ENCODE results near the gene ZNRF1. TPM values are rescaled to one million over a fixed set of nuclear protein-coding genes. Genes with fewer than 3 reads are reported as not detected.

ZNRF1 gene
- total and polyA plus RNA-seq, 2 of the 13 experiments (the other 11 are each of a cell fraction or from before 2014, with no cell fraction given), result 43.9 to 58.7 TPM

DNA sequence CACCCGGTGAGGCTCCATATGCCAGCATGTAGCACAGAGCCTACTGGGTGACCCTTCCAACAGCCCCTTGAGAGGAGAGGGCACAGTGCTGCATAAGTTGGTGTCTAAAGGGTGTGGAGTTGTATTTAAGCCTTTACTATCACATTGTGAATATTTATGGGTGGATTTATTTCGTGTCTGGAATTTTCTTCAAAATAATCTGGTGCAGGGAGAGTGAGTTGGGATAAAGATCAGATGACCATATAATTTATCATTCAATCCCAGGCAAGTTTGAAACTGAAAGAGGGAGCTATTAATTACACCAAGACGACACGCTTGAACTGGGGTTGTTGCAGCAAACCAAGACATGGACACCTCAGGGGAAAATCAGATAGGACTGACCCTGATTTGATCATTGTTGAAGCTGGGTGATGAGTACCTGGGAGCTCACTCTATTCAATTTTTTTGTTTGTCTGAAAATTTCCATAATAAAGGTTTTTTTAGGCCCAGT lies 75.5 kb downstream of the ZNRF1 start:
- no peak for DNase-seq (ENCODE audit: low spot score)
- ChIA-PET CTCF (ENCODE audit: low intra/inter-chr PET ratio, low total read pairs) (no interaction called here), POLR2A (no interaction called here)
- no peak overlapping the region for H3K4me3 ChIP-seq (replicated peaks in 1 of 3; ENCODE audit: insufficient read depth in 1 of 3, low read depth in 2 of 3, low read length in 3 of 3)
- H3K9me3 ChIP-seq (ENCODE audit: low read length), result no peaks in the 10 kb centered on the region
- peaks cover 6 to 9% of the 10 kb centered on the region in 2 experiments; a peak in 2 of 5 replicates for H3K36me3 ChIP-seq (replicated peaks in 1 of 2; ENCODE audit: control insufficient read depth in 1 of 2, insufficient read depth in 2 of 2, low read length in 2 of 2)
- no peak overlapping the region for H3K27ac ChIP-seq (ENCODE audit: extremely low read length, insufficient read depth, low read length)
- H3K27me3 ChIP-seq (ENCODE audit: control insufficient read depth in 1 of 2, insufficient read depth in 2 of 2, low read length in 2 of 2), result no peaks in the 10 kb centered on the region
- H3K4me1 ChIP-seq (ENCODE audit: insufficient read depth, low read length), result peaks cover 45% of the 10 kb centered on the region
- ATAC-seq, result no peak
- BruUV-seq (replicated peaks), result no TSS peak
- intact Hi-C loops (cut with micrococcal nuclease; ENCODE audit: unreplicated experiment), result no loop called here
- peaks cover 56% of the 10 kb centered on the region for H4K20me1 ChIP-seq (ENCODE audit: insufficient read depth, low read length)
- H3K79me2 ChIP-seq (ENCODE audit: insufficient read depth, low read length), result peaks cover 90% of the 10 kb centered on the region
- H3K9ac ChIP-seq (ENCODE audit: insufficient read depth, low read depth, low read length), result no peak overlapping the region
- in situ Hi-C loops (cut with HindIII; ENCODE audit: extremely low pct_ligation_motif_present, low pct_unique_long_range_greater_than_20kb), result no loop called here
- FAIRE-seq, result no peak
- H2AFZ ChIP-seq (ENCODE audit: low read length), result no peak overlapping the region
- 96% methylated on average over 4 of the region's 4 CpGs for WGBS (ENCODE audit: low lambda C conversion rate)
- H3K4me2 ChIP-seq (ENCODE audit: low read depth, low read length), result no peak overlapping the region
- no peak for TF ChIP-seq BRCA1 (CRISPR knock-in tag; IDR thresholded peaks at IDR 0.05)
- TF ChIP-seq, protein P1, sequence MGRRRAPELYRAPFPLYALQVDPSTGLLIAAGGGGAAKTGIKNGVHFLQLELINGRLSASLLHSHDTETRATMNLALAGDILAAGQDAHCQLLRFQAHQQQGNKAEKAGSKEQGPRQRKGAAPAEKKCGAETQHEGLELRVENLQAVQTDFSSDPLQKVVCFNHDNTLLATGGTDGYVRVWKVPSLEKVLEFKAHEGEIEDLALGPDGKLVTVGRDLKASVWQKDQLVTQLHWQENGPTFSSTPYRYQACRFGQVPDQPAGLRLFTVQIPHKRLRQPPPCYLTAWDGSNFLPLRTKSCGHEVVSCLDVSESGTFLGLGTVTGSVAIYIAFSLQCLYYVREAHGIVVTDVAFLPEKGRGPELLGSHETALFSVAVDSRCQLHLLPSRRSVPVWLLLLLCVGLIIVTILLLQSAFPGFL (CRISPR knock-in tag; IDR thresholded peaks at IDR 0.05), result no peak
- TF ChIP-seq ZNF850 (CRISPR knock-in tag; conservative IDR thresholded peaks at IDR 0.05), result no peak
- TF ChIP-seq ZNF232 (CRISPR knock-in tag; IDR thresholded peaks at IDR 0.05; ENCODE audit: borderline replicate concordance), result no peak
- TF ChIP-seq POLR2AphosphoS5 (IDR thresholded peaks at IDR 0.05; ENCODE audit: low read depth, low read length), result no peak
- TF ChIP-seq, protein P2, sequence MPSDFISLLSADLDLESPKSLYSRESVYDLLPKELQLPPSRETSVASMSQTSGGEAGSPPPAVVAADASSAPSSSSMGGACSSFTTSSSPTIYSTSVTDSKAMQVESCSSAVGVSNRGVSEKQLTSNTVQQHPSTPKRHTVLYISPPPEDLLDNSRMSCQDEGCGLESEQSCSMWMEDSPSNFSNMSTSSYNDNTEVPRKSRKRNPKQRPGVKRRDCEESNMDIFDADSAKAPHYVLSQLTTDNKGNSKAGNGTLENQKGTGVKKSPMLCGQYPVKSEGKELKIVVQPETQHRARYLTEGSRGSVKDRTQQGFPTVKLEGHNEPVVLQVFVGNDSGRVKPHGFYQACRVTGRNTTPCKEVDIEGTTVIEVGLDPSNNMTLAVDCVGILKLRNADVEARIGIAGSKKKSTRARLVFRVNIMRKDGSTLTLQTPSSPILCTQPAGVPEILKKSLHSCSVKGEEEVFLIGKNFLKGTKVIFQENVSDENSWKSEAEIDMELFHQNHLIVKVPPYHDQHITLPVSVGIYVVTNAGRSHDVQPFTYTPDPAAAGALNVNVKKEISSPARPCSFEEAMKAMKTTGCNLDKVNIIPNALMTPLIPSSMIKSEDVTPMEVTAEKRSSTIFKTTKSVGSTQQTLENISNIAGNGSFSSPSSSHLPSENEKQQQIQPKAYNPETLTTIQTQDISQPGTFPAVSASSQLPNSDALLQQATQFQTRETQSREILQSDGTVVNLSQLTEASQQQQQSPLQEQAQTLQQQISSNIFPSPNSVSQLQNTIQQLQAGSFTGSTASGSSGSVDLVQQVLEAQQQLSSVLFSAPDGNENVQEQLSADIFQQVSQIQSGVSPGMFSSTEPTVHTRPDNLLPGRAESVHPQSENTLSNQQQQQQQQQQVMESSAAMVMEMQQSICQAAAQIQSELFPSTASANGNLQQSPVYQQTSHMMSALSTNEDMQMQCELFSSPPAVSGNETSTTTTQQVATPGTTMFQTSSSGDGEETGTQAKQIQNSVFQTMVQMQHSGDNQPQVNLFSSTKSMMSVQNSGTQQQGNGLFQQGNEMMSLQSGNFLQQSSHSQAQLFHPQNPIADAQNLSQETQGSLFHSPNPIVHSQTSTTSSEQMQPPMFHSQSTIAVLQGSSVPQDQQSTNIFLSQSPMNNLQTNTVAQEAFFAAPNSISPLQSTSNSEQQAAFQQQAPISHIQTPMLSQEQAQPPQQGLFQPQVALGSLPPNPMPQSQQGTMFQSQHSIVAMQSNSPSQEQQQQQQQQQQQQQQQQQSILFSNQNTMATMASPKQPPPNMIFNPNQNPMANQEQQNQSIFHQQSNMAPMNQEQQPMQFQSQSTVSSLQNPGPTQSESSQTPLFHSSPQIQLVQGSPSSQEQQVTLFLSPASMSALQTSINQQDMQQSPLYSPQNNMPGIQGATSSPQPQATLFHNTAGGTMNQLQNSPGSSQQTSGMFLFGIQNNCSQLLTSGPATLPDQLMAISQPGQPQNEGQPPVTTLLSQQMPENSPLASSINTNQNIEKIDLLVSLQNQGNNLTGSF (CRISPR knock-in tag; IDR thresholded peaks at IDR 0.05), result no peak
- no peak for TF ChIP-seq ZNF296 (CRISPR knock-in tag; conservative IDR thresholded peaks at IDR 0.05)
- TF ChIP-seq, protein P3, sequence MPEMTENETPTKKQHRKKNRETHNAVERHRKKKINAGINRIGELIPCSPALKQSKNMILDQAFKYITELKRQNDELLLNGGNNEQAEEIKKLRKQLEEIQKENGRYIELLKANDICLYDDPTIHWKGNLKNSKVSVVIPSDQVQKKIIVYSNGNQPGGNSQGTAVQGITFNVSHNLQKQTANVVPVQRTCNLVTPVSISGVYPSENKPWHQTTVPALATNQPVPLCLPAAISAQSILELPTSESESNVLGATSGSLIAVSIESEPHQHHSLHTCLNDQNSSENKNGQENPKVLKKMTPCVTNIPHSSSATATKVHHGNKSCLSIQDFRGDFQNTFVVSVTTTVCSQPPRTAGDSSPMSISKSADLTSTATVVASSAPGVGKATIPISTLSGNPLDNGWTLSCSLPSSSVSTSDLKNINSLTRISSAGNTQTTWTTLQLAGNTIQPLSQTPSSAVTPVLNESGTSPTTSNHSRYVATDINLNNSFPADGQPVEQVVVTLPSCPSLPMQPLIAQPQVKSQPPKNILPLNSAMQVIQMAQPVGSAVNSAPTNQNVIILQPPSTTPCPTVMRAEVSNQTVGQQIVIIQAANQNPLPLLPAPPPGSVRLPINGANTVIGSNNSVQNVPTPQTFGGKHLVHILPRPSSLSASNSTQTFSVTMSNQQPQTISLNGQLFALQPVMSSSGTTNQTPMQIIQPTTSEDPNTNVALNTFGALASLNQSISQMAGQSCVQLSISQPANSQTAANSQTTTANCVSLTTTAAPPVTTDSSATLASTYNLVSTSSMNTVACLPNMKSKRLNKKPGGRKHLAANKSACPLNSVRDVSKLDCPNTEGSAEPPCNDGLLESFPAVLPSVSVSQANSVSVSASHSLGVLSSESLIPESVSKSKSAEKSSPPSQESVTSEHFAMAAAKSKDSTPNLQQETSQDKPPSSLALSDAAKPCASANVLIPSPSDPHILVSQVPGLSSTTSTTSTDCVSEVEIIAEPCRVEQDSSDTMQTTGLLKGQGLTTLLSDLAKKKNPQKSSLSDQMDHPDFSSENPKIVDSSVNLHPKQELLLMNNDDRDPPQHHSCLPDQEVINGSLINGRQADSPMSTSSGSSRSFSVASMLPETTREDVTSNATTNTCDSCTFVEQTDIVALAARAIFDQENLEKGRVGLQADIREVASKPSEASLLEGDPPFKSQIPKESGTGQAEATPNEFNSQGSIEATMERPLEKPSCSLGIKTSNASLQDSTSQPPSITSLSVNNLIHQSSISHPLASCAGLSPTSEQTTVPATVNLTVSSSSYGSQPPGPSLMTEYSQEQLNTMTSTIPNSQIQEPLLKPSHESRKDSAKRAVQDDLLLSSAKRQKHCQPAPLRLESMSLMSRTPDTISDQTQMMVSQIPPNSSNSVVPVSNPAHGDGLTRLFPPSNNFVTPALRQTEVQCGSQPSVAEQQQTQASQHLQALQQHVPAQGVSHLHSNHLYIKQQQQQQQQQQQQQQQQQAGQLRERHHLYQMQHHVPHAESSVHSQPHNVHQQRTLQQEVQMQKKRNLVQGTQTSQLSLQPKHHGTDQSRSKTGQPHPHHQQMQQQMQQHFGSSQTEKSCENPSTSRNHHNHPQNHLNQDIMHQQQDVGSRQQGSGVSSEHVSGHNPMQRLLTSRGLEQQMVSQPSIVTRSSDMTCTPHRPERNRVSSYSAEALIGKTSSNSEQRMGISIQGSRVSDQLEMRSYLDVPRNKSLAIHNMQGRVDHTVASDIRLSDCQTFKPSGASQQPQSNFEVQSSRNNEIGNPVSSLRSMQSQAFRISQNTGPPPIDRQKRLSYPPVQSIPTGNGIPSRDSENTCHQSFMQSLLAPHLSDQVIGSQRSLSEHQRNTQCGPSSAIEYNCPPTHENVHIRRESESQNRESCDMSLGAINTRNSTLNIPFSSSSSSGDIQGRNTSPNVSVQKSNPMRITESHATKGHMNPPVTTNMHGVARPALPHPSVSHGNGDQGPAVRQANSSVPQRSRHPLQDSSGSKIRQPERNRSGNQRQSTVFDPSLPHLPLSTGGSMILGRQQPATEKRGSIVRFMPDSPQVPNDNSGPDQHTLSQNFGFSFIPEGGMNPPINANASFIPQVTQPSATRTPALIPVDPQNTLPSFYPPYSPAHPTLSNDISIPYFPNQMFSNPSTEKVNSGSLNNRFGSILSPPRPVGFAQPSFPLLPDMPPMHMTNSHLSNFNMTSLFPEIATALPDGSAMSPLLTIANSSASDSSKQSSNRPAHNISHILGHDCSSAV (CRISPR knock-in tag; IDR thresholded peaks at IDR 0.05; ENCODE audit: borderline replicate concordance), result no peak
- TF ChIP-seq KMT2A (CRISPR knock-in tag; IDR thresholded peaks at IDR 0.05), result no peak

All from HepG2 (cell line).